Breast epithelium (tissue), 3 donors: ENCODE measurements around the gene FMOD.

Experiments used
- POLR2A ChIP-seq: fragments of 450-650 bp; IDR thresholded peaks from one replicate; pipeline ENCODE4 v1.6.1; 2016; ENCODE audit warnings: antibody characterized with exemption, mild to moderate bottlenecking, moderate library complexity
- POLR2AphosphoS5 ChIP-seq, 3 donors: sonication (generic); formaldehyde crosslinking; IDR thresholded peaks; one replicate each; pipeline ENCODE4 v1.6.1; 2017; ENCODE audit warnings: antibody characterized with exemption in 3 of 3
- TF ChIP-seq, protein P1 (sequence below), 3 donors: fragments of 450-650 bp; IDR thresholded peaks; one replicate each; pipeline ENCODE4 v1.5.1; 2016 to 2017; ENCODE audit warnings: antibody characterized with exemption in 3 of 3, mild to moderate bottlenecking in 3 of 3, moderate library complexity in 3 of 3

DNA sequence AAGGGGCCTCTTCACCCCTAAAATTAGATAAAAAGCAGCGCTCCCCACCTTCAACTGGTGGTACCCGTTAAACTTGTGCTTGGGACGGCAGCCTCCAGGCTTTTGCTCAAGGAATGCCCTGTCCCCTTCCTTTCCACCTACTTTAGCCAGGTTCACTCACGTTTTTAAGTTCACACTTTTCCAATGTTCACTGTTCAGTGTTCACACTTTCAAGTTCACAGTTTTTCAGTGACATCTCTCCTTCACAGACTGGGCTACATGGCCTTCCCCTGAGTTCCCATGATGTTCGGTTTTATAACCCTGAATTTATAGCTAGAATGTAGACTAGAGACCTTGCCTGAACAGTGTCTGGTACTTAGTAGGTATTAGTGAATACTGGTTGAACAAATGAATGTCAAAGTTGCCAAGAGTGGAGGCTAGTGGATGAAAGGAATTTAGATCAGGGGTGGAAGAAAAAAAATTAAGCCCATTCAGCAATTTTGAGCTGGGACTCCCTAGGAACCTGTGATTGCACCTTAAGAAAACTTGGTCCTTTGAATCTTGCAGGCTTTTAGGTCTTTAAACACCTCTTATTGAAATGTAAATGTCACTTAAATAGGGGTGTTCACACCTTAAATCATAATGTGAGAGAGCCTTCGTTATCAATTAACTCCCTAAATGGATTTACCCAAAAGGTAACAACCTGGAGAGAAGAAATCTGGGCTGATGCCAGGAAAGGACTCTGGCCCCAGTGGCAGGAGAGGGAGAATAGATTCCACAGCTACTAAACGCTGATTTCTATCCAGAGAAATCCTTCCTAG, 33.3 kb downstream of the FMOD start:
- TF ChIP-seq POLR2AphosphoS5 (IDR thresholded peaks at IDR 0.05), result no peak
- TF ChIP-seq, protein P1, sequence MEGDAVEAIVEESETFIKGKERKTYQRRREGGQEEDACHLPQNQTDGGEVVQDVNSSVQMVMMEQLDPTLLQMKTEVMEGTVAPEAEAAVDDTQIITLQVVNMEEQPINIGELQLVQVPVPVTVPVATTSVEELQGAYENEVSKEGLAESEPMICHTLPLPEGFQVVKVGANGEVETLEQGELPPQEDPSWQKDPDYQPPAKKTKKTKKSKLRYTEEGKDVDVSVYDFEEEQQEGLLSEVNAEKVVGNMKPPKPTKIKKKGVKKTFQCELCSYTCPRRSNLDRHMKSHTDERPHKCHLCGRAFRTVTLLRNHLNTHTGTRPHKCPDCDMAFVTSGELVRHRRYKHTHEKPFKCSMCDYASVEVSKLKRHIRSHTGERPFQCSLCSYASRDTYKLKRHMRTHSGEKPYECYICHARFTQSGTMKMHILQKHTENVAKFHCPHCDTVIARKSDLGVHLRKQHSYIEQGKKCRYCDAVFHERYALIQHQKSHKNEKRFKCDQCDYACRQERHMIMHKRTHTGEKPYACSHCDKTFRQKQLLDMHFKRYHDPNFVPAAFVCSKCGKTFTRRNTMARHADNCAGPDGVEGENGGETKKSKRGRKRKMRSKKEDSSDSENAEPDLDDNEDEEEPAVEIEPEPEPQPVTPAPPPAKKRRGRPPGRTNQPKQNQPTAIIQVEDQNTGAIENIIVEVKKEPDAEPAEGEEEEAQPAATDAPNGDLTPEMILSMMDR (IDR thresholded peaks at IDR 0.05), result no peak
- TF ChIP-seq POLR2A, result no peak
